GM18508 (cell line): ENCODE measurements around the gene CEP295NL.
"Not testable (repeated sequence)": the region's sequence is repeated elsewhere in the genome, so short reads cannot be mapped to it uniquely, and the experiment has no call there.

Source experiments
- ATAC-seq: cut with Tn5 transposase; IDR thresholded peaks from one replicate; pipeline ENCODE4 v1.9.1; 2021; ENCODE audit warnings: moderate number of reproducible peaks; ENCODE audit not compliant: insufficient read depth, unreplicated experiment

The CEP295NL gene

GRCh38 chr17:78910497-78911284 is 7.7 kb upstream of the CEP295NL start:
- no peak for ATAC-seq

GRCh38 chr17:78908426-78908825 is 5.4 kb upstream of the CEP295NL start:
- ATAC-seq: no peak

- ATAC-seq: no peak
These were observed 2.5 kb upstream of the CEP295NL start for GRCh38 chr17:78905541-78905940.

- ATAC-seq: no peak
These were observed 2.1 kb upstream of the CEP295NL start for GRCh38 chr17:78905116-78905515.

DNA sequence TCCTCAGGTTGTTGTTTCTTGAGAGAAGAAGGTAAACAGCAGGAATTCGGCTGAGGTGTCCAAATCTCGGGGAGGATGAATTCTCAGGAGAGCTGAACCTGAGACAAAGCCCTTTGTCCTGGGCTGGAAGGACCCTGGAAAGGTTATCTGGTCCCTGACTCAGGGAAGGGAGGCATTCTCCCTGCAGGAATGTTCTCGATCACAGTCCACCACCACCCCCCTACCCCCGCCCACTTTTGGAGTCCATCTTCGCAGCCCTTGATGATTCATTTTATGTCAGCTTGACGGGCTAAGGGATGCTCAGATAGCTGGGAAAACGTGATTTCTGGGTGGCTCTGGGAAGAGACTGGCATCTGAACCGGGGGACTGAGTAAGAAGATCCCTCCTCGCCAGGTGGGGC is 1.4 kb upstream of the CEP295NL start:
- no peak for ATAC-seq

- not testable (repeated sequence) for ATAC-seq
These were observed 770 bp downstream of the CEP295NL start for GRCh38 chr17:78902231-78902630.

- no peak for ATAC-seq
These were observed 1.2 kb downstream of the CEP295NL start for GRCh38 chr17:78901806-78902205.

DNA sequence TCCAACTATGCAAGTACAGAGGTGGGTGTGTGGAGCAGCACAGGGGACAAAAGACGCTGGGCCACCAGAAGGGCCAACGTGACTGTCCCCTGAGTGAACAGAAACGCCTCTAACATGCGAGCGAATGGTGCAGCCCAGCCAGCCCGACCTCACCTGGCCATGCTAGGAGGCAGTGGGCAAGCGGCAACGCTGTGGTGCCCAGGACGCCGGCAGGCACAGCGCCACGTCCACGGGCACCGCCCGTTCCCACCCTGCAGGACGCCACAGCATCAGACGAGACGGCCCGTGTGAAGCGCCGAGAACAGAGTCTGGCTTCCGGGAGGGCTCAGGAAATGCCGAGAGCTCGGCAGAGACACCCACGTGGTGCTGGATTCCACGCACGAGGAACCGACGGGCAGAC is 2.2 kb downstream of the CEP295NL start:
- ATAC-seq: no peak

DNA sequence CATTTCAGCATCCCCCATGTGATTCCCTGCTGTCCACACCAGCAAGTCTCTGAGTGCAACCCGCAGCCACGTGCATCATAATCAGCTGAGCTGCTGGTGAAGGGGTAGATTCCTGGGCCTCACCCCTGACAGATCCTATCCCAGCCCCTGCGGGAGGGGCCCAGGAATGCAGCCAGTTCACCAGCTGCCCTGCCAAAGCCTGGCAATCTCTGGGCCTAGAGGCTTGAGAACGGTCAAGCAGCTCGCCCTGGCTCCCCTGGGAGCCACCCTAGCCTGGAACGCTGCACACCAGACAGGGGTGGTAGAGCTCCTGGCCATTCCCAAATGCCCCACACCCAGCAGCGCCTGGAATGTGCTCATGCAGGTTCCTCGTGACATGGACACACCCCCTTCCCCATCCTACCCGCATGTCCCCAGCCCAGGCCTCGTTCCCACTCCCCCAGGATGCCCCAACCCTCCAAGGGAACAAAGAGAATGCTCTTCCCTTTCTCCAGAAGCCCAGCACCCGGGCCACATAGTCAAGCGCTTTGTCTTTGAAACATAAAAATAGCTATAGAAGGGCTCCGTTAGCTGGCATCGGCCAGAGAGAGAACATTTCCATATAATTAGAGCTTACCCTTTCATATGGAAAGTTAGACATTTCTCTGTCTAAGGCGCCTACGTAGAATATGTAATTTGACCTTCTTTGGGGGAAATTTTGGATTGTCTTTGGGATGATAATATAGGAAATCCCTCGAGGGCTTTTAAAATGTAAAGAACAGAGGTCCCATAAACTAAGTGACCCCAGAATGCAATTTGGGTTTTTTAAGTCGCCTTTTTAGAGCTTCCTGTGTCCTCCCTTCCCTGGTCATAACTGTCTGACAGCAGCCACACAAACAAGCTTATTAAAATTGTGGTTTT is 3.4 kb downstream of the CEP295NL start:
- no peak for ATAC-seq

GRCh38 chr17:78898947-78899346 is 4.1 kb downstream of the CEP295NL start:
- no peak for ATAC-seq

GRCh38 chr17:78898075-78898836 is 4.7 kb downstream of the CEP295NL start:
- no peak for ATAC-seq

- no peak for ATAC-seq
These were observed 5.3 kb downstream of the CEP295NL start for GRCh38 chr17:78897664-78898047.

DNA sequence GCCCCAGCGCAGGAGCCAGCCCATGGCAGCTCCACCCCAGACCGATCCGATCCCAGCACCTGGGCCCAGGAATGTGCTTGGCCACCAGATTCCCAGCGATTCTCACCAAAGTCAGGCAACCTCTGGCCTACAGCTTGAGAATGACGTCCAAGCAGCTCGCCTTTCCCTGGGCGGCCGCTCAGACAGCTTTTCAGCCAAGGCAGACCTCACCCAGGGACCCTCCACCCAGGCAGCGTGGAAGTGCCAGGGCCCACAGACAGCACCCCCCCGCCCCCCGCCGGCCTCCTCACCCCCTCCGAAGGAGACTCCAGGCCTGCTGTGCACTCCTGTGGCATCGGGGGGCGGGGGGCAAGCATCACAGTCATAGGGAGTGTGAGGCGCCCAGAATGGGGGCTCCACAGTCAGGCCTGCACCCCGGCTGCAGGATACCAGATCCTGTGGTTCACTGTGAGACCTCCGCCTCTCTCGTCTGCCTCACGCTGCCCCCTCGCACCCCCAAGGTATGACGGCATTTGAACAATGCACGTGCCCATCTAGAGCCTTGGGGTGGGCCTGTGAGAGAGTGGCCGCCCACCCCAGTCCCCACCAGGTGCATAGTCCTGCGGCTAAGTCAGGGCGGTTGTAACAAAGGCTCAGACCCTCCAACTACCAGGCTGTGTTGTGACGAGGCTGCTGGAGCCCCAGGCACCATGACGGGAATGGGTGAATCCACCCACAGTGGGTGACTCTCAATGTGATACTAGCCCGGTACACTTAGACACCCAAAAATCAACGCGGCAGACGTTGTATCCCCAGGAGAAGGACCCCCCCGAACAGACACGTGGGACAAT is 6.0 kb downstream of the CEP295NL start:
- no peak for ATAC-seq

- no peak for ATAC-seq
These were observed 6.7 kb downstream of the CEP295NL start for GRCh38 chr17:78896091-78896833.

- no peak for ATAC-seq
These were observed 7.7 kb downstream of the CEP295NL start for GRCh38 chr17:78895322-78895721.

DNA sequence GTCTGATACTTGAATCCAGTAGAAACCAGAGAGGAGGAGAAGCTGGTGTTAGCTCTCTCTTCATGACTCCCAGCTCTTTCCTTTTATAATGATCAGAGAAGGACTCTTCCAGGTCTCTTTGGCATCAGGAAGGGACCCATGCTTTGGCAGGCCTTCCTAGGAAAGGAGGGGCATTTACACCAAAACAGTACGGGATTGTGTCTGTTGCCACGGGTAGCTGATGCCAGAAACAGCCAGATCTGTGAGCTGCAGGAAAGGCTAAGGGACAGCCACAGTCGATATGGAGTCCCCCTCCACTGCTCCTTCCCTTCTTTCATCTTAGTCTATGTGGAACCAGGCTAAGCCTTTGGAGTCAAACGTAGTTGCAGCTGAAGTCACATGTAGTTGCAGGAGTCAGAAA is 9.3 kb downstream of the CEP295NL start:
- ATAC-seq: no peak

DNA sequence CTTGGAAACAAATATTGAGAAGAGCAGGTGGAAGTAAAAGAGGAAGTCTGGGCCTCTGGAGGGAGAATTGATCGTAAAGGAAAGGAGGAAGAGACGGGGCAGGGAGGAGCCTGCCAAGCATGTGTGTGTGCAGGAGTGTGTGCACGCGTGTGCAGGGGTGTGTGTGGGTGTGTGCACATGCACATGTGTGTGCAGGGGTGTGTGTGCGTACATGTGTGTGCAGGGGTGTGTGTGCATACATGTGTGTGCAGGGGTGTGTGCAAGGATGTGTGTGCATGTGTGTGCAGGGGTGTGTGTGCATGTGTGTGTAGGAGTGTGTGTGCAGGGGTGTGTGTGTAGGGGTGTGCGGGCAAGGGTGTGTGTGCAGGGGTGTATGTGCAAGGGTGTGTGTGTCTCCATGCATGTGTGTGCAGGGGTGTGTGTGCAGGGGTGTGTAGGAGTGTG is 10.0 kb downstream of the CEP295NL start:
- no peak for ATAC-seq

DNA sequence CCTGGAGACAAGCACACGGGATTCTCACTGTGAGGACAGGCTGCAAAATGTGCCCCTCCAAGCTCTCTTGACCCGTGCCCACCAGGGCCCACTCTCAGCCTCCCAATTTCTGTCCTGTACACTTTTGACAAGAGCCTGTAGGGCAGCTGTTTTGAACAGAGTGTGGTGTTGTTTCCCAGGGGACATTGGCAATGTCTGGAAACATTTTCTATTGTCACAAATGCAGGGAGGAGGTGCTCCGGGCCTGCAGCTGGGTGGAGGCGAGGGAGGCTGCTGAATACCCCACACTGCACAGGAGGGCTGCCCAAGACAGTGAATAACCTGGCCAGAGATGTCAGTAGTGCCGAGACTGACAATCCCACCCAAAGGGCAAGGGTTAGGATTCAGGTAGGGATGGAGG is 10.5 kb downstream of the CEP295NL start:
- ATAC-seq: no peak

GRCh38 chr17:78892062-78892456 is 10.9 kb downstream of the CEP295NL start:
- no peak for ATAC-seq
